Peyer's patch (tissue), 4 donors: ENCODE data around the gene STIP1.

Source experiments
- POLR2A ChIP-seq, 2 donors: fragments of 450-650 bp; IDR thresholded peaks; one replicate each; pipeline ENCODE4 v1.5.1; 2017; ENCODE audit warnings: antibody characterized with exemption in 2 of 2, mild to moderate bottlenecking in 2 of 2, moderate library complexity in 2 of 2
- TF ChIP-seq, protein P1 (sequence below), 6 experiments: fragments of 450-650 bp in 4 of 6; fragments of 200-600 bp in 2 of 6; sonication (generic) in 1 of 6; IDR thresholded peaks; one replicate each; pipeline ENCODE4 v1.5.1; 2017 to 2019; ENCODE audit warnings: antibody characterized with exemption in 6 of 6, mild to moderate bottlenecking in 3 of 6, moderate library complexity in 1 of 6

GRCh38 chr11:64138398-64138797 lies 47.6 kb upstream of the STIP1 start:
- TF ChIP-seq, protein P1, sequence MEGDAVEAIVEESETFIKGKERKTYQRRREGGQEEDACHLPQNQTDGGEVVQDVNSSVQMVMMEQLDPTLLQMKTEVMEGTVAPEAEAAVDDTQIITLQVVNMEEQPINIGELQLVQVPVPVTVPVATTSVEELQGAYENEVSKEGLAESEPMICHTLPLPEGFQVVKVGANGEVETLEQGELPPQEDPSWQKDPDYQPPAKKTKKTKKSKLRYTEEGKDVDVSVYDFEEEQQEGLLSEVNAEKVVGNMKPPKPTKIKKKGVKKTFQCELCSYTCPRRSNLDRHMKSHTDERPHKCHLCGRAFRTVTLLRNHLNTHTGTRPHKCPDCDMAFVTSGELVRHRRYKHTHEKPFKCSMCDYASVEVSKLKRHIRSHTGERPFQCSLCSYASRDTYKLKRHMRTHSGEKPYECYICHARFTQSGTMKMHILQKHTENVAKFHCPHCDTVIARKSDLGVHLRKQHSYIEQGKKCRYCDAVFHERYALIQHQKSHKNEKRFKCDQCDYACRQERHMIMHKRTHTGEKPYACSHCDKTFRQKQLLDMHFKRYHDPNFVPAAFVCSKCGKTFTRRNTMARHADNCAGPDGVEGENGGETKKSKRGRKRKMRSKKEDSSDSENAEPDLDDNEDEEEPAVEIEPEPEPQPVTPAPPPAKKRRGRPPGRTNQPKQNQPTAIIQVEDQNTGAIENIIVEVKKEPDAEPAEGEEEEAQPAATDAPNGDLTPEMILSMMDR (IDR thresholded peaks at IDR 0.05) = no peak
- no peak for TF ChIP-seq POLR2A (IDR thresholded peaks at IDR 0.05)
